Activated gamma-delta T cell (primary cell): ENCODE data around the gene SLC19A1.

Experiments
- DNase-seq: peaks from one replicate; lab custom pipeline; 2025; lab: John Stamatoyannopoulos, UW

The SLC19A1 gene

DNA sequence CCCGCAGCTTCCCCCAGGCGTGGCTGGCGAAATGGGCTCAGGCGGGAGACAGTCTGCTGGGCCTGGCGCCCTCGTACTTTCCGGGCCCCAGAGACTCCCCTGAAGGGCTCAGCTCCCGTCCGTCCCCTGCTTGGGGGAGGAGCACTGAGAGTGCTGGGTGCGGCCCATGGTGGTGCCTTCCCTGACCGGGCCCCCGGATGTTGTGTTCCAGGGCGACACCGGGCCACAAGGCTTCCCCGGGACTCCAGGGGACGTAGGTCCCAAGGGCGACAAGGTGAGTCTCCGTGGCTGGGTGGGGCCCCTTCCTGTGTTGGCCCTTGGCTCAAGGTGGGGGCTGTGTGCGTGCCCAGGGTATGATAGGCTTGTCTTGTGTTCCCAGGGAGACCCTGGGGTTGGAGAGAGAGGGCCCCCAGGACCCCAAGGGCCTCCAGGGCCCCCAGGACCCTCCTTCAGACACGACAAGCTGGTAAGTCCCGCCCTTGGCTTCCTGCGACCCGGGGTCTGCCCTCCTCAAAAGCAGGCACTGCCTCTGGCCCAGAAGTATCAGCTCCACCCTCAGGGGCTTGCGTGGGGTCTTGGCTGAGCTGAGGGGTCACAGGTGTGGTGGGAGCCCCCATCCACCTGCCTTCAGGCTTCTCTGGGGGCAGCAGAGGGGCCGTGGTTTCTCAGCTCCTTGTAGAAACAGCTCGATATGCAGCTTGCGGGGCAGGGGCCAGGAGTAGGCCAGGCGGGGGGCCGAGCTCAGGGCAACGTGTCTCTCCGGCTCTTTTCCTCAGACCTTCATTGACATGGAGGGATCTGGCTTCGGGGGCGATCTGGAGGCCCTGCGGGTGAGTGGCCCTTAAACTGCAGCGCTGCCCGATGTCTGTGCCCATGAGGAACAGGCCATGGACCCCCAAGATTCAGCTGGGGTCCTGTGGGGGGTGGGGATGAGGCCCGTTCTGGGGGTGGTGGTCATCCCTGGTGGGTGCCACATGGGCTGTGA, 62.3 kb downstream of the SLC19A1 start:
- DNase-seq = no peak

DNA sequence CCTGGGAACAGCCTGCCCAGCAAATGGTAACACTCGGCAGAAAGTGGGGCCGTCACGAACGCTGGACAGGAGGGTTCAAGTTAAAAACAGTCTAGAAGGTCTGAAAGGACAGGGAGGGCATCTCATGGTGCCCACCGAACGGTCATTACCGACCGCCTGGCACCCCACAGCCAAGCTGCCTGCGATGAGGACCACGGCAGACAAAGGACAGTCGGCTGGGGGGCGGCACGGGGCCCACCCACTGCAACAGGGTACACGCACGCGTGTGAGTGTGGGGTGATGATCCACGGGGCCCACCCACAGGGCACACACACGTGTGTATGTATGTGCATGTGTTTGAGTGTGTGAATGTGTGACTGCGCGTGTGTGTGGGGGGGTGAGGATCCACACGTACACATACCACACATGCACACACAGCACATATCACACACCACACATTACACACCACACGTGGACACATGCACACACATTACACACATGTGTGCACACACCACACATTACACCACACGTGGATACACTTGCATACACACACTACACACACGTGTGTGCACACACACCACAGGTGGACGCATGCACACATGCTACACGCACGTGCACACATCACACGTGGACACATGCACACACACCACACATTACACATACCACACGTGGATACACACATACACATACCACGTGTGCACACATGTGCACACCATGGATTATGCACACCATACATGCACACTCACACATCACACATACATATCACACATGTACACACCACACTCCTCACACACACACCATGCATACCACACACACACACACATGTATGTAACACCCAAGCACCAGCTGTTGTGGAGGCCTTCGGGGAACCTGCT, 63.2 kb downstream of the SLC19A1 start:
- no peak for DNase-seq

DNA sequence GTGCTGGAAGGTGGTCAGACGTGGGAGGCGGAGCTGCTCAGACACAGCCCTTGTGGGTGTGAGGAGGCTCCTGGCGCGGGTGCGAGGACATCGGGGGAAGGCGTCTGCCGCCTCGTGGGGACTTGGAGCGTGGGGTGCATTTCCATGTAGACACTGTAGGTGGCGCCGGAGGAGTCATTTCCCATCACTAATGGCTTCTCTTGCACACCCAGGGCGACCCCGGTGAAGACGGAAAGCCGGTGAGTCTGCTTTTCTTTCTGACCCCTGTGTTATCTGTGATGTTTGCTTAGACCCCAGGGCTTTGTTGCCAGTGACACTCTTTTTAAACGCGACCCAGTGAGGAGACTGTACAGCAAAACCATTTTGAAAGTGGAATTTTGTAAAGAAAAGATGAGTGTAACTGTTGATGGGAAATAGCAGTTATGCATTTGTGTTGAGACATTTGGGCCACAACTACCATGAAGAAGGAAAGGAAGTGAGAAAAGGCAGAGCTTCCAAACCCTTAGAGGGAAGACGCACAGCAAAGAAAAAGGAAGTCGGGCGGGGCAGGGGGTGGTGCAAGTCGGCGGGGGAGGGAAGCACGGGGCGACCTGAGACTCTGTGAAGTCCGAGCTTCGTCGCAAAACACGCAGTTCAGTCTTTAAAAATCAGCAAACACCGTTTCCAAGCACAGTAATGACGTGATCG, 64.0 kb downstream of the SLC19A1 start:
- DNase-seq = no peak

DNA sequence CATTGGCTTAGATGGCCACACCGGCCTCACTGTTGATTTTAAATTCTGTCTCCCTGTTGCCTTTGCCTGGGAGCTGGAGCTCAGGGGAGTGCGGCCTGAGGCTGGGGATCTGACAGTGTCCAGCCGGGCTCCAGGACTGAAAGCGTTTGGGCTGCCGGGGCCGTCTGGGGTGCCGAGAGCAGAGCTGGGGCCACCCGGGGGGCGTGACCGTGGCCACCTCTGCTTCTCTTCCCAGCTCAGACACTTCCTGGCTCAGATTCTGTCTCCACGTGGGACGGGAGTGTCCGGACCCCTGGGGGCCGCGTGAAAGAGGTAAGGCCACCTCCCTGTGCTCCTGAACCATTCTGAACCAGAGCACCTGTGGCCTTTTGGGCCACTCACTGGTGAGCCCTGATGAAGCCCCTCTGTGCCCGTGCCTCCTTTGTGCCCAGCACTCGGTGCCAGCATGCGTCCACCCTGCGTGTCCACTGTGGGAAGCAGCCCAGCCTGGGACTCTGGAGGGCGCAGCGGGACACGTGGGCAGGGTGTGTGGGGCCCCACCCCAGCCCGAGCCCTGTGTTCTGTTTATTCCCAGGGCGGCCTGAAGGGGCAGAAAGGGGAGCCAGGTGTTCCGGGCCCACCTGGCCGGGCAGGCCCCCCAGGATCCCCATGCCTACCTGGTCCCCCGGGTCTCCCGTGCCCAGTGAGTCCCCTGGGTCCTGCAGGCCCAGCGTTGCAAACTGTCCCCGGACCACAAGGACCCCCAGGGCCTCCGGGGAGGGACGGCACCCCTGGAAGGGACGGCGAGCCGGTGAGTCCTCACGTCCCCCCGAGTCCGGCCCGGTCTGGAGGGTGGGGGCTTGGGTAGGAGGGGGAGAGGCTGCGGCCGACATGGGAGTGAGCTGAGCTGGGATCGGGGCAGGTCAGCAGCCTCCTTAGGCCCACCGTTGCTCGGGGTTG, 64.8 kb downstream of the SLC19A1 start:
- no peak for DNase-seq

DNA sequence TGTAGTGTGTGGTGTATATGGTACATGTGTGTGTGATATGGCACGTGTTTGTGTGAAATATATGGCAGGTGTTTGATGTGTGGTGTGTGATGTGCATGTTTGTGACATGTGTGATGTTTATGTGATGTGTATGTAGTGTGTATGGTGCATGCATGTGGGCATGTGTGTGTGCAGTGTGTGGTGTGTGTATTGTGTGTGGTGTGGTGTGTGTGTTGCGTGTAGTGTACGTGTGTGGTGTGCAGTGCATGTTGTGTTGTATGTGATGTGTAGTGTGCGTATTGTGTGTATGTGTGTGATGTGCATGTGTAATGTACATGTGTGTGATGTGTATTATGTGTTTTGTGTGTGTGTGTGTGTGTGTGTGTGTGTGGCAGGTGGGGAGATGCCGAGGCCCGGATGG, 65.7 kb downstream of the SLC19A1 start:
- no peak for DNase-seq

DNA sequence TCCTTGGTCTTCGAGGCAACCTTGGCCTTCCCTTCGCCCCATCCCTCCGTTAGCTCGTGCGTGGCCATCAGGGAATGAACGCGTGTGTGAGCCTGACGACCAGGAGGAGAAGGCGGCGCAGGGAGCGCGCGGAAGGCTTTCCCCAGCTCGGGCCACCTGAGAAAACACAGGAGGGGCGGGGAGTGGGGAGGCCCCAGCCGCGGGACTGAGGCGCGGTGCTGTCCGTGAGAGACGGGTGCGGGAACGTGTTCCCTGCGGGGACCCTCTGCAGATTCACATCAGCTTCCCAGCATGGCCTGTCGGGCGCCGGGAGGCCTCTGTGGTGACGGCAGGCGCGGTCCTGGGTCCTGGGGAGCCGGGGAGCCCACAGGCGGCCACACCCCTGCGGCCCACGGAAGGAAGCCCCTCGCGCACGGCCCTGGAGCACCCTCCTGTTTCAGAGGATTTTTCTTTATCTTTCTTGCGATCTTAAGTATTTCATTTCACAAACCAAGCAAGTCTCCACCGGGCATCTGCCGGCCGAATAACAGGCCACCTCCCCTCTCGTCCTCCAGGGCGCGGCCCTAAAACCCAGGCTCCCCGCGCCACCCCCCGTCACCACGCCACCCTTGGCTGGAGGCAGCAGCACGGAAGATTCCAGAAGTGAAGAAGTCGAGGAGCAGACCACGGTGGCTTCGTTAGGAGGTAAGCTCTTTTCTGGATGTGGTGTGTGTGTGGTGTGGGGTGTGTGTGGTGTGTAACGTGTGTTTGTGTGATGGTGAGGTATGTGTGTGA, 66.3 kb downstream of the SLC19A1 start:
- no peak for DNase-seq

DNA sequence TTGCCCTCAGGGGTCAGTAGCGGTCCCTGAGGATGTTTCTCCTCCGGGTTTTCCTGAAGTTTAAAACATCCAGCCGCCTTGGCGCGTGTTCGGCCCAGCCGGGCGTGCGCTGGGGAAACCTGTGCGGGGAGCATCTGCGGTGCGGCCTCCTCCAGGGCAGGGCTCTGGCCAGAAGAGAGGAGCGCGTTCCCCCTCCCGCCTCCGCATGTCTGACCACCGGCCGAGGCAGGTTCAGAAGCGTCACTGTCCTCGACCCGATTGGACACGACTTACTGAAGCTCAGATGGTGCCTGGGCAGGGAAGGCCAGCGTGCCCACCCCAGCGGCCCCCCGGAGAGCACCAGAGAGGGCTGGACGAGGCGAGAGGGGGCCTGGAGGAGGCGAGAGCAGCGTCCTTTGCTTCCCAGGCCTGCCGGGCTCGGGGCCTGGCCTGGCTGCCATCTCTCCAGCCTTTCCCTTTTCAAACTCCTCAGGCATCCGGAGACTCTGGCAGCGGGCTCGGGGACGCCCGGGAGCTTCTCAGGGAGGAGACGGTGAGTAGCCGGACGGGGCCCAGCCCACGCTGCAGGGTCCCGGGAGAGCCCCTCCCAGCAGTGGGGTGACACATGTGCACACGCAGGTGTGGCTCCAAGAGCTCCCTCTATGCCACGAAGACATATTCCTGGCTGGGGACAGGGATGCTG, 67.1 kb downstream of the SLC19A1 start:
- DNase-seq = no peak

DNA sequence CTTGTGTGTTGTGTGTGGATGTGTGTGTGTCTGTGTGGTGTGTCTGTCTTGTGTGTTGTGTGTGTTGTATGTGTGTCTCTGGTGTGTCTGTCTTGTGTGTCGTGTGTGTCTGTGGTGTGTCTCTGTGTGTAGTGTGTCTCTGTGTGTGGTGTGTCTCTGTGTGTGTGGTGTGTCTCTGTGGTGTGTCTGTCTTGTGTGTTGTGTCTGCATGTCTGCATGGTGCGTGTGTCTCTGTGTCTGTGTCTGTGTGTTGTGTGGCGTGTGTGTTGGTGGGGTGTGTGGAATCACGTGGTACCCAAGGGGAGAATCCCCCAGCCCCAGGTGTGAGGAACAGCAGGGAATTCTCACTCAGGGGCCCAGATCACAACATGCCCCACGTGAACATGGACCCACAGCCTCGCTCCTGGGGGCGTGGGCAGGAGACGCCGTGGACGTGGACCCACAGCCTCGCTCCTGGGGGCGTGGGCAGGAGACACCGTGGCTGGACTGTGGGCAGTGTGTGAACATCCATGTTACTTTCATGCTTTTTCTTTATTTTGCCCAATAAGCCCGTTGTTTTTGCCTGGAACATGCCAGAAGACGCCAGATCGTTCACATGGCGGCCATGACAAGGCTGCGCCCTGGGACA, 67.8 kb downstream of the SLC19A1 start:
- DNase-seq = no peak

DNA sequence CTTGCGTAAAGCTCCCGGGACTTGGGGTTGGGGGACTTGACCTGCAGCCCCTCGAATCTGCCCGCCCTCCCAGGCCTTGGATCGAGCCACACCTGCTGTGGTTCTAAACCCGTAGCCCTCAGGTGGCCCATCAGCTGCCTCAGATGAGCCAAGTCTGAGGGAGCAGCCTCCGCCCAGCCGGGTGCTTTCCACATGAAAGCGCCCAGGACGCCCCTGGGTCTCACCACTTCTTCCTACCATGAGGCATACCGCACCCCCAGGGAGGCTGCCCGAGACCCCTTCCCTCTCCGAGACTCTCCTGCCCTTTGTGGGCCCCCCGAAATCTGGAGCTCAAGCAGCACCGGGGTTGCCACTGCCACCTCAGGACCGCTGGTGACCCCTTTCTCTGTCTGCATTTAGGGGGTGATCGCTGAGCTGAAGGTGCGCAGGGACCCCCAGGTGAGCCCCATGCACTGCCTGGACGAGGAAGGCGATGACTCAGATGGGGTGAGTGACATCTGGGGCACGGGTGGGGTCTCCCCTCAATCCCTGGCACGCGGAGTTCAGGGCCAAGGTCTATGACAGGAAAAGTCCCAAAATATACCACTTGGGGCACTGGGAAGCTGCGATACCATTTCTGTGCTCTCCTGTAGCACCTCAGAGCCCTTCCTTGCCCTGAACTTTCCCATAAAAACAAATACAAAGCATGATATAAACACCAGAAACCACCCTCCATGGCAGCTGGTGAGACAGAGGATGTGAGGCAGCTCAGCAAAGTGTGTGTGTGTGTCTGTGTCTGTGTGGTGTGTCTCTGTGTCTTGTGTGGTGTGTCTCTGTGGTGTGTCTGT, 68.5 kb downstream of the SLC19A1 start:
- DNase-seq = no peak

DNA sequence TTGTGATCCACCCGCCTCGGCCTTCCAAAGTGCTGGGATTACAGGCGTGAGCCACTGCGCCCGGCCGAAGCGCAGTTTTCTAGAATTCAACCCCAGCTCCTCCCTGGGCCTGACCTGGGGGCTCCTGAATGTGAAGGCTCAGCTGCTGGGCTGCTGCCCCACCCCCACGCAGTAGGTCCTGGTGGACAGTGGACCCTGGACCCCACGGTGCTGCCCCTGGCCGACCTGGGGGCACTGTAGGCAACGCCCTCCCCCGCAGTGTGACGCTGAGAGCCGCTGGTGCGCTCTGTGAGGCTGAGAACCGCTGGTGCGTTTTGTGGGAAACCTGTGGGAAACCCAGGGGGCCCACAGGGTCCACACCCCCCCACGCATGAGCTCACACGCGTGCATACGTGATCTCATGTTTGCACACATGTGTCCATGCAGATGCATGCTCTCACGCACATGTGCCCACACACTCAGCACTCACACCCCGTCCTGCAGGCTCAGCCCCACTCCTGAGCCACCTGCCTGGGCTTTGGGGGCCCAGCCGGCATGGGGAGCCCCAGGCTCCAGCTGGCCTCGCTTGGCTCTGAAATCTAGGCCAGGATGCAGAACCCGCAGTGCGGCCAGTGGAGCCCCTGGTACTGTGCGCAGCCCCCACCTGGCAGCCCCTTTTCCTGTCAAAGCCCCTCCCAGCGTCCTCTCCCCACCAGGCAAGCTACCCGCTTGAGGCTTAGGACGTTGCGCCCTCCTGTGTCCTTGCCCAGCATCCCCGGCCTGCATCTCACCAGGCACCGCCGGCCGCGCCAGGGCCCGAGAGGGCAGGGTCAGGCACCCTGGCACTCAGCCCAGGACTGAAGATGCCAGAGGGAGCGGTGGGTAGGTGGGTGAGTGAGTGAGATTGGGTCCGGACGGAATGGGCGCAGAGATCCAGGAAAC, 69.5 kb downstream of the SLC19A1 start:
- DNase-seq = no peak

DNA sequence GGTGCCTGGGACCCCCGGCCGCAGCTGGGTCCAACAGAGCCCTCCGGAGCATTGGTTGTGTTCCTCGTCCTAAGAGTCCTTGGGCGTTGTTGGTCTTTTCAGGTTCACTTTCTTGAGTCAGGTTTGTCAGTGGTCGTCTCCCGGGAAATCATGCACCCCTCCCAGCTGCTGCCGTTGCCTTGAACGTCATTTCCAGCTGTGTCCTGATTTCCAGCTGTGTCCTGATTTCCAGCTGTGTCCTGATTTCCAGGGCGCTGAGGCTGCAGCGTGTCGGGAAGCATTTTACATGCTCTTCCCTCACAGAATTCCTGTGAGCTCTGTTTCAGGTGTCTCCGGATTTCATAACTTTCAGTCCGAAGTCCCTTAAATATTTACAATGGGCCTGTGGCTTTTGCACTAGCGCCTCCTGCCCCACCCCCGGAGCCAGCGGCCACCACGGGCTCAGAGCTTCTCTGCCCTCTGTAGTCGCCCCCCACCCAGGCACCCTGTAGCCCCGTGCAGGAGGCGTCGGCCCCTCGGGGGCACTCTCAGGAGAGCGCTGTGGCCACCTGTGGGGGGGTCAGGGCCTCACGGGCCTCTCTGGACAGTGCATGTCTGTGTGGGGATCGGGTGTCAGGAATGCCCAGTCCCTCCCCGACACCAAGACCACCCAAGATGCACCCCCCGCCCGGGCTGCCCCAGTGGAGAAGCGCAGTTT, 70.6 kb downstream of the SLC19A1 start:
- DNase-seq = no peak

DNA sequence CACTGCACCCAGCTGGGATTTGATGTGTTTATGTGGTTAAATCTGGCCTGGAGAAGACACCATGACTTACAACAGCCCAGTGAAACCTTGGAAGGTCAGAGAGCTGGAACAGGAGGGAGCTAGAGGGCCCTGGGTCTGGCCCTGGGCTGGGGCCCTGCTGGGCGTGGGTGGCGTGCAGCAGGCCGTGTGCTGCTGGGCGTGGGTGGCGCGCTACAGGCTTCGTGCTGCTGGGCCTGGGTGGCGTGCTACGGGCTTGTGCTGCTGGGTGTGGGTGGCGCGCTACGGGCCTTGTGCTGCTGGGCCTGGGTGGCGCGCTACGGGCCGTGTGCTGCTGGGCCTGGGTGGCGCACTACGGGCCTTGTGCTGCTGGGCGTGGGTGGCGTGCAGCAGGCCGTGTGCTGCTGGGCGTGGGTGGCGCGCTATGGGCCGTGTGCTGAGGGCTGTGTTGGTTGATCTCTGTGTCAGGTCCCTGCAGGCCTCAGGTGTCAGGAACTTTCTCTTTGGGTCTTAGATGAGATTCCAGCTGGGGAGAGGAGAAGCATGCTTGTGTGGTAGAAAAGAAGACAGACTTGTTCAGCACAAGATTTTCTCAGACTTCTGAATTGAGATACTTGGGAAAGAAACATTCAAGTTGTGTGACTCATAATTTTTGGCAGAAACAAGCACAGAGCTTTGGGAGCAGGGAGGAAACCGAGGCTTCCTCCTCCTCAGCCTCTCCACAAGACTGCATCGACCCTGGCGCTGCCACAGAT, 71.3 kb downstream of the SLC19A1 start:
- no peak for DNase-seq

DNA sequence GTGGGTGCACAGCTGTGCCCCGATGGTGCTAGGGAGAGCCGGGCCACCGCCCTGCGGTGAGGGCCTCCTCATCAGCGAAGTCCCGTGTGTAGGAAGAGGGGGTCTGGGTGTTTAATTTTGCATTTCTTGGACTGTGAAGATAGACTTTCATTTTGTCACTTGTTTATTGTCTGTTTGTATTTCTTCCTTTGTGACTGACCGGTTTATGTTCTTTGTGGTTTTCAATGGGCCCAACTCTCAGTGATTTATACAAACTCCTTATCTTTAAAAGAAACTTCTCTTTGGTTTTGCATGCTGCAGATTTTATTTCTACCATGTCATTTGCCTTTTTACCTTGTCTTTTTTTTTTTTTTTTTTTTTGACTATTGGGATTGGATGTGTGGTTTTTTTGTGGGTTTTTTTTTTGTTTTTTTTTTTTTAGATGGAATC, 72.1 kb downstream of the SLC19A1 start:
- DNase-seq = no peak

DNA sequence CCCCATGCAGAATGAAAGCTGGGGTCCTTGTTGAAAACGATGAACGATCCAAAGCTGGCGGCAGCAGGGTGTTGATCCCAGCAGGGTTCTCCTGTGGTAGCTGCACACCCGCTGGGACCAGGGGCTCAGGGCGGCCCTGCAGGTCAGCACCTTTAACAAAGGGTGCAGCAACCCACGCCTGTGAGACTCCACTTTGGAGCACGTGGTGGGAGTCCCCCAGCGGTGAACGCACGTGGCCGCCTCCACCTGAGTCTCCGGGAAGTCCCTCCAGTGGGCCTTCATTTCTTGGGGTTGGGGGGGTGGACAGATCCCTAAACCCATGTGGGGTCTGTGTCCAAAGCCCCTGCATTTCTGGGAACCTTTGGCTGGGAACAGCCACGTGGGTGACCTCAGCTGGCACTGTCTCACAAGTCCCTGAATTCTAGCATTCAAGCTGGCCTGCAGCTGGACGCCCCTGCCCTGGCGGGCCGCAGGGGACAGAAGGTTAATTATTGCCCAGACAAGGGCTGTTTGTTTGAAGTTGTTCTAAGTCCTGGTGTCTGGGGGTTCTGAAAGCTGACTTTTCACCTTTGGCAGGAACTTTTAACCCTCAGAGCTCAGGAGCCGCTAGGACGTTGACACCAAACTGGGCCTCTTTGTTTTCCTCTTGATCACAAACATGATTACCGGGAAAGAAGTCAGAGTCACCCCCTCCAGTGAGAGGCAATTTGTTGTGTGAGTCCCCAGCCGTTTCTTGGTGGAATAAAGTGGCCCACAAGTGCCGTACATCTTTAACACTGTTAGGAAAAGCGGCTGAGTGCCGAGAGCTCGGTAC, 72.8 kb downstream of the SLC19A1 start:
- no peak for DNase-seq

DNA sequence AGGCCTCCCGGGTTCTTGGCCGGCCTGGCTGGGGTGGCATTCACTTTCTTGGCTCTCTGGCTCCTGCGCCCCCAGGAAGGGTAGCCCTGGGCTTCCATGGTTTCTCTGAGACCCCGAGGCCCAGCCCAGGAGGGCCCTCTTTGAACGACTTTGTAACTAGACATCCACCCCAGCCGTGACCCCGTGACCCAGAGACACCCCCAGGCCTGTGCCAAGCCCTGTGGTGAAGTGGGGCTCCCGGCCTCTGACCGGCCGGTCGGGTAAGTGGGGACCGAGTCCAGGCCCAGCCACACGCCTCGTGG, 73.3 kb downstream of the SLC19A1 start:
- DNase-seq = no peak
